Measurements from ENCODE around the gene ADA. TPM values are rescaled to one million over a fixed set of nuclear protein-coding genes. Genes with fewer than 3 reads are reported as not detected.

Gene ADA
- total RNA-seq, 1 donor = 15.9 TPM

- no peak for TF ChIP-seq CTCF (IDR thresholded peaks at IDR 0.05; ENCODE audit: extremely low read depth, low read depth, low read length)
- no peak overlapping the region for H3K4me3 ChIP-seq (ENCODE audit: insufficient read depth, low read length)
- H3K9me3 ChIP-seq (ENCODE audit: low read depth, low read length) = no peaks in the 10 kb centered on the region
- DNase-seq (ENCODE audit: insufficient read length, low spot score, missing footprints) = no peak
- no peaks in the 10 kb centered on the region for H3K79me2 ChIP-seq (ENCODE audit: insufficient read depth, low read length)
- H3K4me2 ChIP-seq (ENCODE audit: insufficient read depth, low read length) = no peak overlapping the region
- no peaks in the 10 kb centered on the region for H3K27me3 ChIP-seq (ENCODE audit: insufficient read depth, low read length)
- no peaks in the 10 kb centered on the region for H3K4me1 ChIP-seq (ENCODE audit: insufficient read depth, low read length)
- no peak overlapping the region for H2AFZ ChIP-seq (ENCODE audit: low read length)
- H4K20me1 ChIP-seq (ENCODE audit: insufficient read depth, low read length) = no peaks in the 10 kb centered on the region
- no peak overlapping the region for H3K27ac ChIP-seq (ENCODE audit: low read depth, low read length)
- H3K36me3 ChIP-seq (ENCODE audit: insufficient read depth, low read length) = peaks cover 3% of the 10 kb centered on the region
These were observed 21.2 kb downstream of the ADA start for GRCh38 chr20:44630297-44630696.

- no peak overlapping the region for H3K4me2 ChIP-seq (ENCODE audit: insufficient read depth, low read length)
- H3K79me2 ChIP-seq (ENCODE audit: insufficient read depth, low read length) = no peaks in the 10 kb centered on the region
- H3K27me3 ChIP-seq (ENCODE audit: insufficient read depth, low read length) = no peaks in the 10 kb centered on the region
- TF ChIP-seq CTCF (IDR thresholded peaks at IDR 0.05; ENCODE audit: extremely low read depth, low read depth, low read length) = no peak
- H3K4me3 ChIP-seq (ENCODE audit: insufficient read depth, low read length) = no peak overlapping the region
- no peak overlapping the region for H3K27ac ChIP-seq (ENCODE audit: low read depth, low read length)
- DNase-seq (ENCODE audit: insufficient read length, low spot score, missing footprints) = no peak
- H3K36me3 ChIP-seq (ENCODE audit: insufficient read depth, low read length) = no peaks in the 10 kb centered on the region
- no peaks in the 10 kb centered on the region for H3K9me3 ChIP-seq (ENCODE audit: low read depth, low read length)
- H4K20me1 ChIP-seq (ENCODE audit: insufficient read depth, low read length) = no peaks in the 10 kb centered on the region
- H3K4me1 ChIP-seq (ENCODE audit: insufficient read depth, low read length) = no peaks in the 10 kb centered on the region
- H2AFZ ChIP-seq (ENCODE audit: low read length) = no peak overlapping the region
These were observed 22.0 kb downstream of the ADA start for GRCh38 chr20:44629542-44629941.

GRCh38 chr20:44629017-44629385 is 22.5 kb downstream of the ADA start:
- TF ChIP-seq CTCF (IDR thresholded peaks at IDR 0.05; ENCODE audit: extremely low read depth, low read depth, low read length) = no peak

GRCh38 chr20:44627364-44628010 is 24.0 kb downstream of the ADA start:
- H3K4me2 ChIP-seq (ENCODE audit: insufficient read depth, low read length) = no peak overlapping the region
- H3K27me3 ChIP-seq (ENCODE audit: insufficient read depth, low read length) = no peaks in the 10 kb centered on the region
- no peaks in the 10 kb centered on the region for H3K4me1 ChIP-seq (ENCODE audit: insufficient read depth, low read length)
- peaks cover 5% of the 10 kb centered on the region for H3K9me3 ChIP-seq (ENCODE audit: low read depth, low read length)
- peak; percentile 58 for DNase-seq (ENCODE audit: insufficient read length, low spot score, missing footprints)
- no peak for TF ChIP-seq CTCF (IDR thresholded peaks at IDR 0.05; ENCODE audit: extremely low read depth, low read depth, low read length)
- no peak overlapping the region for H3K27ac ChIP-seq (ENCODE audit: low read depth, low read length)
- no peak overlapping the region for H2AFZ ChIP-seq (ENCODE audit: low read length)
- no peak overlapping the region for H3K4me3 ChIP-seq (ENCODE audit: insufficient read depth, low read length)
- no peaks in the 10 kb centered on the region for H3K36me3 ChIP-seq (ENCODE audit: insufficient read depth, low read length)
- no peaks in the 10 kb centered on the region for H4K20me1 ChIP-seq (ENCODE audit: insufficient read depth, low read length)
- no peaks in the 10 kb centered on the region for H3K79me2 ChIP-seq (ENCODE audit: insufficient read depth, low read length)

More at GRCh38 chr20:44629017-44629385, 22.5 kb downstream of the ADA start:
- H3K36me3 ChIP-seq (ENCODE audit: insufficient read depth, low read length) = no peaks in the 10 kb centered on the region
- no peaks in the 10 kb centered on the region for H3K9me3 ChIP-seq (ENCODE audit: low read depth, low read length)
- no peak overlapping the region for H2AFZ ChIP-seq (ENCODE audit: low read length)
- no peaks in the 10 kb centered on the region for H3K79me2 ChIP-seq (ENCODE audit: insufficient read depth, low read length)
- no peak overlapping the region for H3K27ac ChIP-seq (ENCODE audit: low read depth, low read length)
- no peaks in the 10 kb centered on the region for H3K4me1 ChIP-seq (ENCODE audit: insufficient read depth, low read length)
- DNase-seq (ENCODE audit: insufficient read length, low spot score, missing footprints) = no peak
- H3K4me3 ChIP-seq (ENCODE audit: insufficient read depth, low read length) = no peak overlapping the region
- no peaks in the 10 kb centered on the region for H4K20me1 ChIP-seq (ENCODE audit: insufficient read depth, low read length)
- H3K4me2 ChIP-seq (ENCODE audit: insufficient read depth, low read length) = no peak overlapping the region
- H3K27me3 ChIP-seq (ENCODE audit: insufficient read depth, low read length) = no peaks in the 10 kb centered on the region
